SU-DHL-6 (cell line): Measurements from ENCODE around the gene TDRKH.

Experiments used
- H2AFZ ChIP-seq: fragments of 200-600 bp; sonication (generic); 2 replicates; pipeline ENCODE4 v1.6.1; 2014; ENCODE audit warnings: low read depth, mild to moderate bottlenecking, moderate library complexity, mixed read lengths, antibody characterized with exemption, low read length; ENCODE audit not compliant: severe bottlenecking
- H3F3A ChIP-seq: fragments of 200-600 bp; shearing (Covaris generic); 2 replicates; pipeline ENCODE4 v1.6.0; 2016; ENCODE audit warnings: antibody characterized with exemption, mild to moderate bottlenecking; ENCODE audit not compliant: insufficient read depth
- H3K27ac ChIP-seq: fragments of 200-600 bp; sonication (generic); 2 replicates; pipeline ENCODE4 v1.5.1; 2016; ENCODE audit warnings: low read depth, mild to moderate bottlenecking, low read length, moderate library complexity, mixed read lengths
- H3K27me3 ChIP-seq: fragments of 200-600 bp; sonication (generic), shearing (Covaris generic); 2 replicates; pipeline ENCODE4 v1.6.0; 2014; ENCODE audit warnings: mild to moderate bottlenecking, low read length
- H3K36me3 ChIP-seq: fragments of 200-600 bp; sonication (generic); 2 replicates; pipeline ENCODE4 v1.6.1; 2014; ENCODE audit warnings: mild to moderate bottlenecking, low read length, mixed read lengths
- H3K4me2 ChIP-seq: fragments of 300-600, 200-600 bp; shearing (Covaris generic), sonication (generic); 2 replicates; pipeline ENCODE4 v1.6.0; 2014; ENCODE audit warnings: low read length, low read depth, mild to moderate bottlenecking; ENCODE audit not compliant: poor library complexity, severe bottlenecking
- H3K4me3 ChIP-seq: fragments of 200-600 bp; sonication (generic); 2 replicates; pipeline ENCODE4 v1.5.1; 2014; ENCODE audit warnings: antibody characterized with exemption, low read length, mild to moderate bottlenecking, mixed read lengths; ENCODE audit not compliant: insufficient read depth, poor library complexity, severe bottlenecking
- H3K79me2 ChIP-seq: fragments of 200-600 bp; sonication (generic); 2 replicates; pipeline ENCODE4 v1.6.1; 2014; ENCODE audit warnings: mild to moderate bottlenecking, low read length, moderate library complexity; ENCODE audit not compliant: insufficient read depth
- H3K9ac ChIP-seq: fragments of 200-600 bp; sonication (generic); 2 replicates; pipeline ENCODE4 v1.7.0; 2014; ENCODE audit warnings: mild to moderate bottlenecking, low read length
- H3K9me2 ChIP-seq: fragments of 200-600 bp; sonication (generic); replicated peaks from 2 replicates; pipeline ENCODE4 v1.6.1; 2014; ENCODE audit warnings: low read length; ENCODE audit not compliant: insufficient read depth
- H3K9me3 ChIP-seq: fragments of 200-600 bp; sonication (generic); 2 replicates; pipeline ENCODE4 v1.6.1; 2014; ENCODE audit warnings: low read length, mixed read lengths; ENCODE audit not compliant: insufficient read depth
- H4K20me1 ChIP-seq: fragments of 200-600 bp; sonication (generic); 2 replicates; pipeline ENCODE4 v1.6.1; 2014; ENCODE audit warnings: low read depth, mild to moderate bottlenecking, antibody characterized with exemption, low read length, moderate library complexity, mixed read lengths
- CTCF ChIP-seq: fragments of 200-600 bp; sonication (generic); IDR thresholded peaks from one replicate; pipeline ENCODE4 v1.5.1; 2017; ENCODE audit warnings: antibody characterized with exemption, mild to moderate bottlenecking, low read length, moderate library complexity; ENCODE audit not compliant: insufficient read depth, poor library complexity, severe bottlenecking
- EZH2phosphoT487 ChIP-seq: fragments of 200-600 bp; sonication (generic), shearing (Covaris generic); conservative IDR thresholded peaks from 2 replicates; pipeline ENCODE4 v1.6.1; 2018; ENCODE audit warnings: mild to moderate bottlenecking, antibody characterized with exemption, low read length, moderate library complexity, mixed read lengths

The TDRKH gene

GRCh38 chr1:151807131-151807530 is 16.8 kb upstream of the TDRKH start:
- Histone ChIP-seq H3K79me2 (no peaks in the 10 kb centered on the region), H3K4me2 (no peak overlapping the region), H3F3A (no peaks in the 10 kb centered on the region), H3K27ac (no peak overlapping the region), H3K4me3 (no peak overlapping the region), H3K27me3 (no peaks in the 10 kb centered on the region), H3K9me2 (no peaks in the 10 kb centered on the region), H3K36me3 (no peaks in the 10 kb centered on the region), H4K20me1 (no peaks in the 10 kb centered on the region), H3K9ac (no peak overlapping the region), H3K9me3 (no peaks in the 10 kb centered on the region), H2AFZ (no peak overlapping the region)
- TF ChIP-seq CTCF (no peak), EZH2phosphoT487 (no peak)

- no peak overlapping the region for H3K4me2 ChIP-seq
- H3K9me3 ChIP-seq = no peaks in the 10 kb centered on the region
- H3F3A ChIP-seq = no peaks in the 10 kb centered on the region
- no peaks in the 10 kb centered on the region for H3K9me2 ChIP-seq
- no peaks in the 10 kb centered on the region for H3K27me3 ChIP-seq
- no peak overlapping the region for H3K4me3 ChIP-seq
- no peak overlapping the region for H2AFZ ChIP-seq
- no peak overlapping the region for H3K9ac ChIP-seq
- TF ChIP-seq CTCF = no peak
- no peak for TF ChIP-seq EZH2phosphoT487
- H4K20me1 ChIP-seq = no peaks in the 10 kb centered on the region
- no peaks in the 10 kb centered on the region for H3K79me2 ChIP-seq
- no peak overlapping the region for H3K27ac ChIP-seq
- H3K36me3 ChIP-seq = no peaks in the 10 kb centered on the region
Measured at GRCh38 chr1:151806170-151806569, 15.9 kb upstream of the TDRKH start.

- Histone ChIP-seq H3K27me3 (no peaks in the 10 kb centered on the region), H3K4me2 (no peak within 1 kb of the TSS), H3K27ac (no peak within 1 kb of the TSS), H3K79me2 (no peaks in the 10 kb centered on the region), H3K9me2 (no peaks in the 10 kb centered on the region), H3K9ac (no peak within 1 kb of the TSS), H3K36me3 (no peaks in the 10 kb centered on the region), H2AFZ (no peak within 1 kb of the TSS), H3K9me3 (no peaks in the 10 kb centered on the region), H3F3A (no peaks in the 10 kb centered on the region), H3K4me3 (no peak within 1 kb of the TSS), H4K20me1 (no peaks in the 10 kb centered on the region)
- no peak for TF ChIP-seq EZH2phosphoT487
Measured at GRCh38 chr1:151805066-151805820, 14.9 kb upstream of the TDRKH start, which contains the start of gene LINGO4. Gene LINGO4, minus strand, starts transcription at chr1:151805419. Its CDS starts 2,715 bp downstream, at chr1:151802704.

- no peak overlapping the region for H3K4me3 ChIP-seq
- no peaks in the 10 kb centered on the region for H3K36me3 ChIP-seq
- H3K4me2 ChIP-seq = no peak overlapping the region
- H3K9me2 ChIP-seq = no peaks in the 10 kb centered on the region
- H3K79me2 ChIP-seq = no peaks in the 10 kb centered on the region
- H3F3A ChIP-seq = no peaks in the 10 kb centered on the region
- no peak overlapping the region for H2AFZ ChIP-seq
- TF ChIP-seq EZH2phosphoT487 (no peak), CTCF (no peak)
- H3K9me3 ChIP-seq = no peaks in the 10 kb centered on the region
- no peak overlapping the region for H3K27ac ChIP-seq
- H3K9ac ChIP-seq = no peak overlapping the region
- H4K20me1 ChIP-seq = no peaks in the 10 kb centered on the region
- no peaks in the 10 kb centered on the region for H3K27me3 ChIP-seq
Measured at GRCh38 chr1:151803915-151804314, 13.6 kb upstream of the TDRKH start.
